ENCODE measurements around the gene NCAM2.

DNA sequence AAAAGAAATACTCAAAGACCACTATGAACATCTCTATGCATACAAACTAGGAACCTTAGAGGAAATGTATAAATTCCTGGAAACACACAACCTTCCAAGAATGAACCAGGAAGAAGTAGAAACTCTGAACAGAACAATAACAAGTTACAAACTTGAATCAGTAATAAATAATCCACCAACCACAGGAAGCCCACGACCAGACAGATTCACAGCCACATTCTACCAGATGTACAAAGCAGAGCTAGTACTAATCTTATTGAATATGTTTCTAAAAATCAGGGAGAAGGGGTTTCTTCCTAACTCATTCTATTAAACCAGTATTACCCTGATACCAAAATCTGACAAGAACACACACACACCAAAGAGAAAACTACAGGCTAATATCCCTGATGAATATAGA is 263.8 kb downstream of the NCAM2 start:
- TF ChIP-seq, protein P1, sequence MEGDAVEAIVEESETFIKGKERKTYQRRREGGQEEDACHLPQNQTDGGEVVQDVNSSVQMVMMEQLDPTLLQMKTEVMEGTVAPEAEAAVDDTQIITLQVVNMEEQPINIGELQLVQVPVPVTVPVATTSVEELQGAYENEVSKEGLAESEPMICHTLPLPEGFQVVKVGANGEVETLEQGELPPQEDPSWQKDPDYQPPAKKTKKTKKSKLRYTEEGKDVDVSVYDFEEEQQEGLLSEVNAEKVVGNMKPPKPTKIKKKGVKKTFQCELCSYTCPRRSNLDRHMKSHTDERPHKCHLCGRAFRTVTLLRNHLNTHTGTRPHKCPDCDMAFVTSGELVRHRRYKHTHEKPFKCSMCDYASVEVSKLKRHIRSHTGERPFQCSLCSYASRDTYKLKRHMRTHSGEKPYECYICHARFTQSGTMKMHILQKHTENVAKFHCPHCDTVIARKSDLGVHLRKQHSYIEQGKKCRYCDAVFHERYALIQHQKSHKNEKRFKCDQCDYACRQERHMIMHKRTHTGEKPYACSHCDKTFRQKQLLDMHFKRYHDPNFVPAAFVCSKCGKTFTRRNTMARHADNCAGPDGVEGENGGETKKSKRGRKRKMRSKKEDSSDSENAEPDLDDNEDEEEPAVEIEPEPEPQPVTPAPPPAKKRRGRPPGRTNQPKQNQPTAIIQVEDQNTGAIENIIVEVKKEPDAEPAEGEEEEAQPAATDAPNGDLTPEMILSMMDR (IDR thresholded peaks at IDR 0.05; ENCODE audit: insufficient read depth, low read length), result no peak
- TF ChIP-seq POLR2AphosphoS5 (IDR thresholded peaks at IDR 0.05; ENCODE audit: low read depth), result no peak
- TF ChIP-seq, protein P2, sequence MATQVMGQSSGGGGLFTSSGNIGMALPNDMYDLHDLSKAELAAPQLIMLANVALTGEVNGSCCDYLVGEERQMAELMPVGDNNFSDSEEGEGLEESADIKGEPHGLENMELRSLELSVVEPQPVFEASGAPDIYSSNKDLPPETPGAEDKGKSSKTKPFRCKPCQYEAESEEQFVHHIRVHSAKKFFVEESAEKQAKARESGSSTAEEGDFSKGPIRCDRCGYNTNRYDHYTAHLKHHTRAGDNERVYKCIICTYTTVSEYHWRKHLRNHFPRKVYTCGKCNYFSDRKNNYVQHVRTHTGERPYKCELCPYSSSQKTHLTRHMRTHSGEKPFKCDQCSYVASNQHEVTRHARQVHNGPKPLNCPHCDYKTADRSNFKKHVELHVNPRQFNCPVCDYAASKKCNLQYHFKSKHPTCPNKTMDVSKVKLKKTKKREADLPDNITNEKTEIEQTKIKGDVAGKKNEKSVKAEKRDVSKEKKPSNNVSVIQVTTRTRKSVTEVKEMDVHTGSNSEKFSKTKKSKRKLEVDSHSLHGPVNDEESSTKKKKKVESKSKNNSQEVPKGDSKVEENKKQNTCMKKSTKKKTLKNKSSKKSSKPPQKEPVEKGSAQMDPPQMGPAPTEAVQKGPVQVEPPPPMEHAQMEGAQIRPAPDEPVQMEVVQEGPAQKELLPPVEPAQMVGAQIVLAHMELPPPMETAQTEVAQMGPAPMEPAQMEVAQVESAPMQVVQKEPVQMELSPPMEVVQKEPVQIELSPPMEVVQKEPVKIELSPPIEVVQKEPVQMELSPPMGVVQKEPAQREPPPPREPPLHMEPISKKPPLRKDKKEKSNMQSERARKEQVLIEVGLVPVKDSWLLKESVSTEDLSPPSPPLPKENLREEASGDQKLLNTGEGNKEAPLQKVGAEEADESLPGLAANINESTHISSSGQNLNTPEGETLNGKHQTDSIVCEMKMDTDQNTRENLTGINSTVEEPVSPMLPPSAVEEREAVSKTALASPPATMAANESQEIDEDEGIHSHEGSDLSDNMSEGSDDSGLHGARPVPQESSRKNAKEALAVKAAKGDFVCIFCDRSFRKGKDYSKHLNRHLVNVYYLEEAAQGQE (IDR thresholded peaks at IDR 0.05; ENCODE audit: insufficient replicate concordance, low read depth), result no peak
- no peak for TF ChIP-seq GABPA (IDR thresholded peaks at IDR 0.05; ENCODE audit: low read depth)
- TF ChIP-seq SPI1 (IDR thresholded peaks at IDR 0.05; ENCODE audit: borderline replicate concordance, low read depth), result no peak

Data from HL-60 (cell line).